Measurements from ENCODE around the gene WWC1.
"Not testable (repeated sequence)": the region's sequence is repeated elsewhere in the genome, so short reads cannot be mapped to it uniquely, and the experiment has no call there.

The WWC1 gene

GRCh38 chr5:168307022-168307421 lies 15.6 kb downstream of the WWC1 start:
- DNase-seq (ENCODE audit: low spot score) (no peak), ATAC-seq (ENCODE audit: low read depth) (no peak)
- no peak for TF ChIP-seq CTCF (IDR thresholded peaks at IDR 0.05; ENCODE audit: poor library complexity, severe bottlenecking)
- Histone ChIP-seq H3K4me1 (ENCODE audit: insufficient read depth, poor library complexity, severe bottlenecking) (peaks cover 18% of the 10 kb centered on the region), H3K36me3 (ENCODE audit: low read depth) (peaks cover 16% of the 10 kb centered on the region), H3K4me3 (ENCODE audit: severe bottlenecking) (no peak overlapping the region), H3K27me3 (ENCODE audit: insufficient read depth, poor library complexity, severe bottlenecking) (no peaks in the 10 kb centered on the region), H3K9me3 (ENCODE audit: severe bottlenecking) (no peaks in the 10 kb centered on the region), H3K27ac (ENCODE audit: poor library complexity, severe bottlenecking) (no peak overlapping the region)

GRCh38 chr5:168307925-168308584 lies 16.6 kb downstream of the WWC1 start:
- DNase-seq (ENCODE audit: low spot score) (no peak), ATAC-seq (ENCODE audit: low read depth) (no peak)
- Histone ChIP-seq H3K27me3 (ENCODE audit: insufficient read depth, poor library complexity, severe bottlenecking) (no peaks in the 10 kb centered on the region), H3K27ac (ENCODE audit: poor library complexity, severe bottlenecking) (no peak overlapping the region), H3K9me3 (ENCODE audit: severe bottlenecking) (no peaks in the 10 kb centered on the region), H3K4me3 (ENCODE audit: severe bottlenecking) (no peak overlapping the region), H3K36me3 (ENCODE audit: low read depth) (peaks cover 8% of the 10 kb centered on the region; the same call in 1 of the 2 replicates), H3K4me1 (ENCODE audit: insufficient read depth, poor library complexity, severe bottlenecking) (peaks cover 16% of the 10 kb centered on the region)
- no peak for TF ChIP-seq CTCF (IDR thresholded peaks at IDR 0.05; ENCODE audit: poor library complexity, severe bottlenecking)

- Histone ChIP-seq H3K27ac (ENCODE audit: poor library complexity, severe bottlenecking) (no peak overlapping the region), H3K4me3 (ENCODE audit: severe bottlenecking) (no peak overlapping the region), H3K4me1 (ENCODE audit: insufficient read depth, poor library complexity, severe bottlenecking) (peaks cover 23% of the 10 kb centered on the region), H3K27me3 (ENCODE audit: insufficient read depth, poor library complexity, severe bottlenecking) (no peaks in the 10 kb centered on the region), H3K9me3 (ENCODE audit: severe bottlenecking) (no peaks in the 10 kb centered on the region), H3K36me3 (ENCODE audit: low read depth) (peaks cover 8% of the 10 kb centered on the region; the same call in 1 of the 2 replicates)
- DNase-seq (ENCODE audit: low spot score) (no peak), ATAC-seq (ENCODE audit: low read depth) (no peak)
- no peak for TF ChIP-seq CTCF (IDR thresholded peaks at IDR 0.05; ENCODE audit: poor library complexity, severe bottlenecking)
These were observed 17.6 kb downstream of the WWC1 start for GRCh38 chr5:168308976-168309598.

GRCh38 chr5:168310541-168310940 lies 19.1 kb downstream of the WWC1 start:
- H3K36me3 ChIP-seq (ENCODE audit: low read depth); H3K4me3 ChIP-seq (ENCODE audit: severe bottlenecking); H3K9me3 ChIP-seq (ENCODE audit: severe bottlenecking); H3K27me3 ChIP-seq (ENCODE audit: insufficient read depth, poor library complexity, severe bottlenecking); DNase-seq (ENCODE audit: low spot score); ATAC-seq (ENCODE audit: low read depth): not testable (repeated sequence)
- Histone ChIP-seq H3K4me1 (ENCODE audit: insufficient read depth, poor library complexity, severe bottlenecking) (peaks cover 34% of the 10 kb centered on the region), H3K27ac (ENCODE audit: poor library complexity, severe bottlenecking) (peak overlapping the region; percentile 96)

GRCh38 chr5:168311061-168311566 lies 19.7 kb downstream of the WWC1 start:
- H3K27ac ChIP-seq (ENCODE audit: poor library complexity, severe bottlenecking): peak overlapping the region; percentile 96
- DNase-seq (ENCODE audit: low spot score): no peak

More at GRCh38 chr5:168311061-168311566, 19.7 kb downstream of the WWC1 start:
- Histone ChIP-seq H3K27me3 (ENCODE audit: insufficient read depth, poor library complexity, severe bottlenecking) (no peaks in the 10 kb centered on the region), H3K9me3 (ENCODE audit: severe bottlenecking) (no peaks in the 10 kb centered on the region), H3K4me1 (ENCODE audit: insufficient read depth, poor library complexity, severe bottlenecking) (peaks cover 40% of the 10 kb centered on the region), H3K36me3 (ENCODE audit: low read depth) (peaks cover 13% of the 10 kb centered on the region; the same call in 1 of the 2 replicates), H3K4me3 (ENCODE audit: severe bottlenecking) (no peak overlapping the region)
- ATAC-seq (ENCODE audit: low read depth): no peak
- TF ChIP-seq CTCF (IDR thresholded peaks at IDR 0.05; ENCODE audit: poor library complexity, severe bottlenecking): no peak

Data from RWPE2 (cell line).